COLO668 (cell line): ENCODE results near the gene GAS1.

Experiments
- DNase-seq: peaks from one replicate; lab custom pipeline; 2025; ENCODE audit not compliant: unreplicated experiment; lab: John Stamatoyannopoulos, UW

Gene GAS1

GRCh38 chr9:86947146-86948073, at the start of gene GAS1:
GAS1 (minus strand) TSS chr9:86947506; CDS start chr9:86946779, 727 bp downstream.
- DNase-seq, result peak; percentile 66

GRCh38 chr9:86994231-86994630, 46.9 kb upstream of the GAS1 start:
- no peak for DNase-seq

GRCh38 chr9:86993830-86994229, 46.5 kb upstream of the GAS1 start:
- DNase-seq, result no peak

GRCh38 chr9:86991077-86991476, 43.8 kb upstream of the GAS1 start:
- no peak for DNase-seq

- DNase-seq, result no peak
These were observed 43.0 kb upstream of the GAS1 start for GRCh38 chr9:86990290-86990689.

- no peak for DNase-seq
These were observed 40.6 kb upstream of the GAS1 start for GRCh38 chr9:86987900-86988299.

- no peak for DNase-seq
These were observed 37.9 kb upstream of the GAS1 start for GRCh38 chr9:86985132-86985647.

- DNase-seq, result no peak
These were observed 36.4 kb upstream of the GAS1 start for GRCh38 chr9:86983620-86984259.

GRCh38 chr9:86983249-86983619, 35.9 kb upstream of the GAS1 start:
- DNase-seq, result no peak

- DNase-seq, result no peak
These were observed 33.5 kb upstream of the GAS1 start for GRCh38 chr9:86980802-86981201.

- no peak for DNase-seq
These were observed 32.4 kb upstream of the GAS1 start for GRCh38 chr9:86979657-86980056.

GRCh38 chr9:86978922-86979474, 31.7 kb upstream of the GAS1 start:
- DNase-seq, result no peak

- no peak for DNase-seq
These were observed 31.1 kb upstream of the GAS1 start for GRCh38 chr9:86978413-86978812.

GRCh38 chr9:86977205-86977835, 30.0 kb upstream of the GAS1 start:
- no peak for DNase-seq

- no peak for DNase-seq
These were observed 28.3 kb upstream of the GAS1 start for GRCh38 chr9:86975606-86976005.

GRCh38 chr9:86975036-86975435, 27.7 kb upstream of the GAS1 start:
- DNase-seq, result no peak

- DNase-seq, result no peak
These were observed 27.1 kb upstream of the GAS1 start for GRCh38 chr9:86974421-86974820.

GRCh38 chr9:86971742-86972141, 24.4 kb upstream of the GAS1 start:
- no peak for DNase-seq

GRCh38 chr9:86968258-86968920, 21.1 kb upstream of the GAS1 start:
- DNase-seq, result no peak

GRCh38 chr9:86966852-86967511, 19.7 kb upstream of the GAS1 start:
- no peak for DNase-seq
